B cell (primary cell): Measurements from ENCODE around the gene BCO1. TPM values are rescaled to one million over a fixed set of nuclear protein-coding genes. Genes with fewer than 3 reads are reported as not detected.

ENCODE experiments used
- ATAC-seq: fragments of 200-7000 bp; cut with Tn5 transposase; one replicate; pipeline ENCODE4 v1.10.0; 2021; ENCODE audit warnings: low read depth, mild to moderate bottlenecking, moderate number of reproducible peaks, moderate library complexity
- CTCF ChIA-PET: fragments of 350-600 bp; sonication (Branson Sonifier 250); formaldehyde crosslinking; loops from one replicate; lab custom pipeline; 2021; ENCODE audit warnings: antibody characterized with exemption, inconsistent platforms; lab: Charles Lee
- POLR2A ChIA-PET: fragments of 350-600 bp; sonication (Branson Sonifier 250); formaldehyde crosslinking; loops from one replicate; lab custom pipeline; 2021; ENCODE audit warnings: antibody characterized with exemption; lab: Charles Lee
- DNase-seq: peaks from one replicate; pipeline ENCODE4 v3.0.0; 2013
- H2AFZ ChIP-seq: 2 replicates; pipeline ENCODE4 v1.6.1; 2012; ENCODE audit warnings: mild to moderate bottlenecking, low read depth, low read length; ENCODE audit not compliant: insufficient read depth, poor library complexity, severe bottlenecking
- H3K27ac ChIP-seq, 2 donors: 1 replicate in 1 of 2; 2 replicates in 1 of 2; pipeline ENCODE4 v1.5.1; 2012 to 2013; ENCODE audit warnings: low read length in 2 of 2, mild to moderate bottlenecking in 2 of 2, moderate library complexity in 1 of 2
- H3K27me3 ChIP-seq, 4 experiments: fragments of 200-600 bp in 1 of 4; sonication (generic) in 1 of 4; replicated peaks in 1 of 4; 1 replicate in 2 of 4; 2 replicates in 2 of 4; pipeline versions ENCODE4 v1.6.1 to v1.7.0; 2013 to 2016; ENCODE audit warnings: low read length in 3 of 4, mild to moderate bottlenecking in 2 of 4, mixed read lengths in 1 of 4, moderate library complexity in 1 of 4; ENCODE audit not compliant: insufficient read depth in 4 of 4, control insufficient read depth in 3 of 4; ENCODE audit errors: control extremely low read depth in 1 of 4
- H3K36me3 ChIP-seq, 2 experiments: replicated peaks in 1 of 2; 1 replicate in 1 of 2; 2 replicates in 1 of 2; pipeline versions ENCODE4 v1.6.1 to v1.7.1; 2013; ENCODE audit warnings: low read length in 1 of 2; ENCODE audit not compliant: insufficient read depth in 2 of 2, control insufficient read depth in 1 of 2; ENCODE audit errors: control extremely low read depth in 1 of 2, extremely low read depth in 1 of 2
- H3K4me1 ChIP-seq, 2 donors: fragments of 200-600 bp in 1 of 2; sonication (generic) in 1 of 2; 1 replicate in 1 of 2; 2 replicates in 1 of 2; pipeline versions ENCODE4 v1.5.1 to v1.6.1; 2013 to 2017; ENCODE audit warnings: low read length in 2 of 2; ENCODE audit not compliant: control insufficient read depth in 2 of 2, insufficient read depth in 2 of 2
- H3K4me2 ChIP-seq: replicated peaks from 2 replicates; pipeline ENCODE3; 2012; ENCODE audit warnings: mild to moderate bottlenecking, low read depth, low read length; ENCODE audit not compliant: poor library complexity, severe bottlenecking
- H3K4me3 ChIP-seq, 5 experiments: fragments of 200-600 bp in 1 of 5; sonication (generic) in 1 of 5; 1 replicate in 3 of 5; 2 replicates in 2 of 5; pipeline versions ENCODE4 v1.5.1 to v1.7.0; 2011 to 2016; ENCODE audit warnings: low read length in 4 of 5, mild to moderate bottlenecking in 4 of 5, low read depth in 2 of 5, control low read depth in 1 of 5, moderate library complexity in 1 of 5; ENCODE audit not compliant: insufficient read depth in 1 of 5; ENCODE audit errors: control extremely low read depth in 1 of 5, extremely low read depth in 1 of 5
- H3K79me2 ChIP-seq: fragments of 200-600 bp; sonication (generic); one replicate; pipeline ENCODE4 v1.6.0; 2016; ENCODE audit warnings: low read length; ENCODE audit not compliant: control insufficient read depth, insufficient read depth
- H3K9ac ChIP-seq: fragments of 200-600 bp; sonication (generic); 2 replicates; pipeline ENCODE4 v1.6.1; 2017; ENCODE audit warnings: mild to moderate bottlenecking, low read length, moderate library complexity
- H3K9me3 ChIP-seq, 3 donors: one replicate each; pipeline versions ENCODE4 v1.6.1 to v1.7.1; 2013; ENCODE audit warnings: low read length in 2 of 3; ENCODE audit not compliant: control insufficient read depth in 2 of 3, insufficient read depth in 1 of 3; ENCODE audit errors: control extremely low read depth in 1 of 3
- H4K20me1 ChIP-seq: 2 replicates; pipeline ENCODE4 v1.6.0; 2012; ENCODE audit warnings: mild to moderate bottlenecking, low read length; ENCODE audit not compliant: insufficient read depth, control insufficient read depth, poor library complexity, severe bottlenecking
- H3K27ac Mint-ChIP-seq: one replicate; pipeline ENCODE4 v1.8.0; 2021; ENCODE audit warnings: mixed read lengths
- H3K27me3 Mint-ChIP-seq: one replicate; pipeline ENCODE4 v1.8.0; 2021; ENCODE audit warnings: mixed read lengths
- H3K4me1 Mint-ChIP-seq: one replicate; pipeline ENCODE4 v1.8.0; 2021; ENCODE audit warnings: mixed read lengths
- H3K4me3 Mint-ChIP-seq: one replicate; pipeline ENCODE4 v1.8.0; 2021; ENCODE audit warnings: mixed read lengths
- H3K9me3 Mint-ChIP-seq: one replicate; pipeline ENCODE4 v1.8.0; 2022; ENCODE audit warnings: mixed read lengths; ENCODE audit not compliant: insufficient read depth
- CTCF ChIP-seq: fragments of 200-600 bp; IDR thresholded peaks from one replicate; pipeline ENCODE4 v1.8.0; 2022; ENCODE audit warnings: antibody characterized with exemption, mild to moderate bottlenecking
- EZH2 ChIP-seq: IDR thresholded peaks from 2 replicates; pipeline ENCODE4 v1.6.1; 2012; ENCODE audit warnings: borderline replicate concordance, low read depth, mild to moderate bottlenecking, moderate library complexity, low read length; ENCODE audit not compliant: insufficient read depth, poor library complexity, severe bottlenecking
- WGBS: methylation state at CpG from one replicate; pipeline ENCODE4 v1.1.5; 2013; ENCODE audit warnings: missing lambda C conversion rate; ENCODE audit not compliant: insufficient coverage; 5-methylcytosine and 5-hydroxymethylcytosine counted together
- intact Hi-C: fragments of 100-400 bp; cut with micrococcal nuclease; formaldehyde crosslinking; loops from one replicate; pipeline ENCODE4 v1.10.0; 2022
- polyA plus RNA-seq: library from polyadenylated mRNA; depleted of rRNA; stranded (reverse); fragments of >200 nt; gene quantifications from 2 replicates; pipeline ENCODE4 v1.2.3, GENCODE V29; 2012
- total RNA-seq, 2 donors: library from RNA; stranded (reverse); fragments of 120-200 nt in 1 of 2; gene quantifications; 1 replicate in 1 of 2; 2 replicates in 1 of 2; pipeline versions ENCODE4 v1.2.3 to v1.2.4, GENCODE V29; 2013 to 2022

The BCO1 gene
- total and polyA plus RNA-seq, 2 donors (not counting 1 experiment from before 2014, with no cell fraction given) = not detected

GRCh38 chr16:81189100-81189664 lies 49.3 kb upstream of the BCO1 start:
- intact Hi-C loops = no loop called here
- CTCF ChIA-PET = no interaction called here
- WGBS = 84% methylated on average over 12 of the region's 15 CpGs

DNA sequence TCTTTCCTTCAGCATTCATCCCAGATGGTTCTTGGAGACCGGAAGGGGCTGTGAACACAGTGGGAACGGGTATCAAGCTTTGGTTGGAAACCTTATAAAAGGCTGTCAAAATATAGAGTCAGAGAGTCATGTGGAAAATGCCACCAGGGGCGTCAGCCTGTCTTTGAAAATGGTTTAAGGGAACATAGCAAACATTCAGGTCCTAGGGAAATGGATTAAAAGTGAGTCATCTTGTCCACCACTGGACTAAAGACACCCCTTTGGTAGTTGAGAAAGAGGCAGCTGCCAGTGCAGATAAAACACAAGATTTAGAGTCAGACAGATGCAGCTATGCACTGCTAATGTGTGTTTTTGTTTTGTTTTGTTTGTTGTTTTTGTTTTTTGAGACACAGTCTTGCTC lies 47.8 kb upstream of the BCO1 start:
- Mint-ChIP-seq H3K4me3 (no peak overlapping the region), H3K9me3 (no peaks in the 10 kb centered on the region), H3K27me3 (peaks cover 11% of the 10 kb centered on the region), H3K4me1 (no peaks in the 10 kb centered on the region), H3K27ac (no peak overlapping the region)
- TF ChIP-seq CTCF (no peak), EZH2 (no peak)
- no peak for ATAC-seq
- H3K79me2 ChIP-seq = no peaks in the 10 kb centered on the region
- no peak overlapping the region for H3K4me2 ChIP-seq
- H3K27ac ChIP-seq = no peak overlapping the region
- peaks cover 0 to 2% (median 0%) of the 10 kb centered on the region in 3 donors for H3K9me3 ChIP-seq
- H3K36me3 ChIP-seq = no peaks in the 10 kb centered on the region
- ChIA-PET CTCF (no interaction called here), POLR2A (no interaction called here)
- H3K4me3 ChIP-seq = no peak overlapping the region
- H4K20me1 ChIP-seq = no peaks in the 10 kb centered on the region
- DNase-seq = no peak
- H3K9ac ChIP-seq = no peak overlapping the region
- intact Hi-C loops = no loop called here
- H3K27me3 ChIP-seq = no peaks in the 10 kb centered on the region
- no peak overlapping the region for H2AFZ ChIP-seq
- 80% methylated on average over 2 of the region's 3 CpGs for WGBS
- no peaks in the 10 kb centered on the region for H3K4me1 ChIP-seq

More at GRCh38 chr16:81189100-81189664, 49.3 kb upstream of the BCO1 start:
- Mint-ChIP-seq H3K4me3 (no peak overlapping the region), H3K9me3 (no peaks in the 10 kb centered on the region), H3K27ac (no peak overlapping the region), H3K27me3 (peaks cover 3% of the 10 kb centered on the region), H3K4me1 (no peaks in the 10 kb centered on the region)
- H3K36me3 ChIP-seq = no peaks in the 10 kb centered on the region
- no peak overlapping the region for H3K4me2 ChIP-seq
- no peak overlapping the region for H3K9ac ChIP-seq
- TF ChIP-seq CTCF (no peak), EZH2 (no peak)
- no peak for DNase-seq
- POLR2A ChIA-PET = no interaction called here
- peaks cover 0 to 2% (median 0%) of the 10 kb centered on the region in 3 donors for H3K9me3 ChIP-seq
- H3K4me1 ChIP-seq = no peaks in the 10 kb centered on the region
- no peak for ATAC-seq
- H2AFZ ChIP-seq = no peak overlapping the region
- no peaks in the 10 kb centered on the region for H3K79me2 ChIP-seq
- H3K27ac ChIP-seq = no peak overlapping the region
- no peak overlapping the region for H3K4me3 ChIP-seq
- no peaks in the 10 kb centered on the region for H3K27me3 ChIP-seq
- H4K20me1 ChIP-seq = no peaks in the 10 kb centered on the region
